SU-DHL-6 (cell line): Measurements from ENCODE around the gene USP31.
"Not testable (repeated sequence)": the region's sequence is repeated elsewhere in the genome, so short reads cannot be mapped to it uniquely, and the experiment has no call there.

Experiments
- CTCF ChIP-seq: fragments of 200-600 bp; sonication (generic); IDR thresholded peaks from one replicate; pipeline ENCODE4 v1.5.1; 2017; ENCODE audit warnings: antibody characterized with exemption, mild to moderate bottlenecking, low read length, moderate library complexity; ENCODE audit not compliant: insufficient read depth, poor library complexity, severe bottlenecking
- EZH2phosphoT487 ChIP-seq: fragments of 200-600 bp; sonication (generic), shearing (Covaris generic); conservative IDR thresholded peaks from 2 replicates; pipeline ENCODE4 v1.6.1; 2018; ENCODE audit warnings: mild to moderate bottlenecking, antibody characterized with exemption, low read length, moderate library complexity, mixed read lengths

GRCh38 chr16:23096450-23096849 lies 52.8 kb downstream of the USP31 start:
- TF ChIP-seq CTCF, EZH2phosphoT487: not testable (repeated sequence)
